GM19455 (cell line): ENCODE data around the gene NACAD.

Source experiments
- ATAC-seq: cut with Tn5 transposase; IDR thresholded peaks from one replicate; pipeline ENCODE4 v1.9.1; 2021; ENCODE audit not compliant: unreplicated experiment

The NACAD gene

DNA sequence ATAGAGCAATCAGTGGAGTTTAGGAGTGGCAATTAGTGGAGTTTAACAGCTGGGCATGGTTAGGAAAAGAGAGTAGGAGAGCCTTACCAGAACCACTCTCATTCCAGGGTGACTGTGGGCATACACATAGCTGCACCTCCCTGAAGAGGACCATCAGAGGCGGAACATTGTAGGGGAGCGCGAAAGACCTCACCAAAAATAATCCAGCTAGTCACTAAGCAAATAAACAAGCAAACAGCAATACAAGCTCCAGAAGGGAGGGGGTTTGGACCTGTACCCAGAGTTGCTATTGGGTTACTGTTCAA, 4.1 kb upstream of the NACAD start:
- no peak for ATAC-seq

- ATAC-seq, result no peak
Observed at GRCh38 chr7:45092100-45092930, 3.5 kb upstream of the NACAD start.

GRCh38 chr7:45089341-45089891, 647 bp upstream of the NACAD start:
- no peak for ATAC-seq

DNA sequence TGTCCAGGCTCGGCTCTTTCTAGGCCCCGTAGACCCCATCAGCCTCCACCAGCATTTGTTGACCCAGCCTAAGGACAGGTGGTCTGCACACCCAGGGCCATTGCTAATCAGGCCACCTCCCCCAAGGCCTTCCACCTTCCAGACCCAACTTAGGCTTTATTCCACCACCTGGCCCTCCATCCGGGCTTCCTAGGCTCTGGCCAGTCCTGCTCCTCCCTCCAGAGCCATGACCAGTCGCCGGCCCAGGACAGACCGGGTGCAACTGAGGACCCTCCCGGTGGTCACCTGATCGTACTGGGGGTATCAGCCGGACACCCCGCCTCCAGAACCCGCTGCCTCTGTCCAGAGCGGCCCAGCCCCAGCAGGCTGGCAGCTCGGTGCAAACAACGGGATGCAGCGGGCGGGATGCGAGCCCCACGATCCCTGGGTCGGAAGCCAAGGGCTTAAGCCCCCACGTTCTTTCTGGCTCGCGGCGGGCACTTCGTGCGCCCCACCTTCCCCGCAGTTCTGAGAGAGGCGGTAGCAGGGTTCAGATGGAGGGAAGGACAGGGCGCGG, 545 bp downstream of the NACAD start:
- ATAC-seq, result no peak

DNA sequence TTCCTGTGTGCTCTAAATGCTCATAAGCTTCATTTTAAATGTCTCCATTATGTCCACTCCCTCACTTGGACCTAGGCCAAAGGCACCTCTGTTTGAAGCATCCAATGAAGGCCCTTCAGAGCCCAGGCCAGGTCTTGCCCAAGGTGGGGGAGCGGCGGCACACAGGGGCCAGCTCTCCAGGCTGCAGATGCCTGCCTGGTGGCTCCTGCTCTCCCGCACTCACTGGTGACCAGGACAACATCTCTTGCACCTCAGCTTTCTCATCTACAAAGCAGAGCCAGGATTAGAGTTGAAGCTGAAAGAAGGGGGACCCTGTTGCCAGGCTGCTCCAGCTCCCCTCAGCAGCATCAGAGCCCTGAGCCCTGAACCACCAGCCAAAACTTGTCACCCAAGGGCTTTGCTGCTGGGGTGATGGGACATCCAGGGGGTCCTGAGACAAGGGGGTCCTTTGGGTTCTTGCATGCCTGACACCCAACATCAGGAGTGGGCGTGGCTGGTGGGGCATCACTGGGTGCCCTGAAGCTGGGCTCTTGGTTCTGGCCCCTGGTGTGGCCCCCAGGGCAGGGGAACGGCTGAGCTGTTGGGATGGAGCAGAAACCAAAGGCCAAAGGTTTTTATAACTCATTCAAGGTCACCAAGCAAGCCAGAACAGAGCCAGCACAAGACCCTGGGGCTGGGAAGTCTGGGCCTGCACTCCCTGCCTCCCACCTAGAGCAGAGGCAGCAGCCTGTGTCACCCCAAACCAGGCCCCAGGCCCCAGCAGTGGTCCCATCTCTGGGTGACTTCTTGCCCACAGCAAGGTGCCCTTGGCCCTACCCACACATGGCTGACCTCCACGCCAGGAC, 1.2 kb downstream of the NACAD start:
- no peak for ATAC-seq

DNA sequence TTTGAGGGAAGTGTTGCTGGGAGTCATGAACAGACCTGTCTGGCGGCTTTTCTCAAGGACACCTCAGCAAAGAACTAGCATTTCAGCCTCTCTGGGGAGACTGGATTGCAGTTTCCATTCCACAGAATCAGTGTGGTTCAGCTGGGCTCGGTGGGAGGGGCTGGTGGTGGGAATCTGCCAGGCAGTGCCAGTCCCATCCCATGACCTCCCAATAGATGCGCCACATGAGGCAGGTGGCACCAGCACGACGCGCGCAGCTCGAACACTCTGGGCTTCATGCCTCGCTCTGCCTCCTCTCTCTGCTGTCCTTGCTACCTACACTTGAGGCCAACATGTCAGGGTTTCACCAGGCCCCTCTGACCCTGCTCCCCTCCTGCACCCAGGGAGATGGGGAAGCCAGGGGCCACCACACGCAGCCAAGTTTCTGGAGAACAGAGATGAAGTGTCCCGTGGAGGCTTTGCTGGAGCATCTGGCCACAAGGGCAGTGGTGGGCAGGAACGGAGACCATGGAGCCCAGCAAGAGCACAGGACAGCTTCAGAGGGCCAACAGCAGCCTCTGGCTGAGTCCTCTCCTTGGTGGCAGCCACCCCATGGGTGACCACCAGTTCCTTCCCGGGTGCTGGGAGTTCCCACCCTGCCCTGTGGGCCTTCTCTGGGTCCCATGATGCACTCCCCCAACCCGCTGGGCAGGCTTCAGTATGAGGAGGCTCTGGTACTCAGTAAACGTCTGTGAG, 2.3 kb downstream of the NACAD start:
- ATAC-seq, result no peak

DNA sequence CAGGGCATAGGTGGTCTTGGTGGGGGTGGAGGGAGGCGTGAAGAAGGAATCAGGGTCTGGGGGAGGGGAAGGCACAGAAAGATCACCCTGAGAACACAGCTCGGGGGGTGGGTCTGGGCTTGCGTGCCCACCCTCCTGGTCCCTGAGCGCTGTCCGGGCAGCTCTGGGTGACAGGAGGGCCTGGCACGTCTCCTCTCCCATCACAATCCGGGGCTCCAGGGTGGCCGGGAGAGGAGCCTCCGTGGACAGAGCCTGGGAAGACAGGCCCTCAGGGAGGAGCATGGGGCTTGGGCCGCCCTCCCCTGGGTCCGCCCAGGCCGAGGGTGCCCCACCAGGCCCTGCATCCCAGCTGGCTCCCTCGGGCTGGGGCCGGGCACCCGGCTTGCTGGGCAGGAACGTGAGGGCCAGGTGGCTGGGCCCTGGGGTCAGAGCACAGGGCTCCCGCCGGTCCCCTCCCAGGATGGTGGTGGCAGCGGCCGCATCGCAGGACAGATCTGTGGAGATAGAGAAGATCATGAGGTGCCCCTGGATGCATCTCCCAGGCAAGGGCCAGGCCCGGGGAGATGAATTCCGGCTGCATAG, 3.1 kb downstream of the NACAD start:
- no peak for ATAC-seq

GRCh38 chr7:45084901-45085618, 3.7 kb downstream of the NACAD start:
- no peak for ATAC-seq

DNA sequence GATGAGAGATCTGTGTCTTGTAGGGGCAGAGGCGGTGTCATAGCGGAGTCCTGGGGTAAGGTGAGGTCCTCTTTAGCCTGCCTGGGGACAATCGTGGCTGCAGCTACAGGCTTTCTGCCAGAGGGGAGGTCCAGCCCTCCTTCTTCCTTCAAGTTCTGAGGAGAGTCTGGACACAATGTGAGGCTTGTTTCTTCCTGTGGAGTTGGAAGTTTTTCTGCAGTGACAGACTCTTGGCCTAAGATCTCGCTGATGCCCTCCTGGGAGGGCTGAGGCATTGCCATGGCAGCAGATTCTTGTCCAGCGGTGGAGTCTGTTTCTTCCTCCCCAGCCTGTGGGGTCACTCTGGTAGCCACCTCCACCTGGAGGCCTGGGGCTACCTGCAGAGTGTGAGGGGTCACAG, 4.4 kb downstream of the NACAD start:
- no peak for ATAC-seq

GRCh38 chr7:45082831-45083331, 5.9 kb downstream of the NACAD start:
- ATAC-seq, result no peak

DNA sequence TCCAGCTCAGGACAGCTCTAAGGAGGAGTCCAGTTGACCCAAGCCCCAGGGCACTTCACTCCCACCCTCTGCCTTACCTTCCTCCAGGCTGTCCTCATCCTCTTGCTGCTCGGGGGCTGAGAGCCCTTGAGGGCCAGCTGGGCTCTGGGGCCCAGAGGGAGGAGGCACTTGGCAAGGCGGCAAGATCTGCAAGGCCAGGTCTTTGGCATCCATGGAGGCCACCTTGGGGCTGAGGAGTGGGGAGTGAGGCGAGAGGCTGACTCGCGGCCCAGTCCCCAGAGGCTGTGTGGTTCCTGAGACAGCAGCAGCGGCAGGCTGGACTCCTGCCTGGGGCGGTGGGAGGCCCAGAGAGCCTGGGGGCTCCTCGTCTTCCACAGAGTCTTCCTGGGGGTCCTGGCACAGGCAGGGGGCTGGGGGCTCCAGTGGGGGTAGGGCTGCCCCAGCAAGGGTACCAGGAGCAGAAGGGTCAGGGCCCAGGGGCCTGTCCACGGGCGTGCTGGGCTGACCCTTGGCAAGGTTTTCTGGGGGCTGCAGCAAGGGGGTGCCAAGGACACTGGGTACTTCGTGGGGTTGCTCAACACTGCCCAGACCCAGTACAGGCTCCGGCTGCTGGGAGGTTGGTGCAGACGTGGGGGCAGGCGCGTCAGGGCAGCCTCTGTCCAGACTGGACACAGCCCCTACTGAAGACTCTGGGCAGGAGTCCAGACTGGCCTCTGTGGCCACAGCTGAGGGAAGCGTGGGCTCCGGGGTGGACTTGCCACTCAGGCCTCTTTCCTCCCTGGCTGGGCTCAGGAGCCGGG, 6.5 kb downstream of the NACAD start:
- ATAC-seq, result no peak

DNA sequence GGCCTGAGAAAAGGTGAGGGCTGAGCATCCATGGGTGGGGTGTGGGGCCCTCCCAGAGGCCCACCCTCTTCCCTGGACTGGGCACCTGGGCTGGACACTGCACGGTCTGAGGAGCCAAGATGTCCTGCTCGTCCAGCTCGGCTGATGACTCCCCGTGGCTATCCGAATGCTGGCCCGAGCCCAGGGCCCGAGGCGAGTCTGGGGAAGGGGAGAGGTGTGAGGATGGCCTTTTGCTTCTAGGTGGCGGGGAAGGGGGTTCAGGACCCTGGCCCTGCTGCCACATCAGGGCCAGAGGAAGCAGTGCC, 7.1 kb downstream of the NACAD start:
- ATAC-seq, result no peak

- ATAC-seq, result no peak
Observed at GRCh38 chr7:45080958-45081669, 7.7 kb downstream of the NACAD start.

DNA sequence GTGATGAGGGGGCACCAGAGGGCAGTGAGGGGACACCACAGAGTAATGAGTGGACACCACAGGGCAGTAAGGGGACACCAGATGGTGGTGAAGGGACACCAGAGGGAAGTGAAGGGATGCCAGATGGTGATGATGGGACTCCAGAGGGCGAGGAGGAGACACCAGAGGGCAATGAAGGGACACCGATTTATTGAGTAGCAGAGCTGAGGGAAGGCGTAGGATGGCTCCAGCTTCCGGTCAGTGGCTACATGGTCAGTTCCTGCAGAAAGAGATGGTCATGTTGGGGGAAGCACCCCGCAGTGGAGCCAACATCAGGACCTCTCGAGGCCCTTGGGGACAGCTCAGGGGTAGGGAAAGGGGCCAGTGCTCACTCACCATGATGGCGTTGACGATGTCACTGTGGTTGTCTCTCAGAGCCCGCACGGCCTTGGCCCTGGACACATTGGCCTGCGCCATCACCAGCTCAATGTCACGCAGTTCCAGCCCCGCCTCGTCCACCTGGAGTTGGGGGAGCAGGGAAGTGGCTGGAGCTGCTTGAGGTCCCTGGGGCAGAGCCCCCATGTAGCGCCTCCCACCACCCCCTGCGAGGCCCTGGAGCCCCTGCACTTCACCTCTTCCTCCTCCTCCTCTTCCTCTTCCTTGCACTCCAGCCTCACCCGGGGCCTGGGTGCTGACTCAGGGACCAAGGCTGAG, 8.4 kb downstream of the NACAD start:
- ATAC-seq, result no peak

DNA sequence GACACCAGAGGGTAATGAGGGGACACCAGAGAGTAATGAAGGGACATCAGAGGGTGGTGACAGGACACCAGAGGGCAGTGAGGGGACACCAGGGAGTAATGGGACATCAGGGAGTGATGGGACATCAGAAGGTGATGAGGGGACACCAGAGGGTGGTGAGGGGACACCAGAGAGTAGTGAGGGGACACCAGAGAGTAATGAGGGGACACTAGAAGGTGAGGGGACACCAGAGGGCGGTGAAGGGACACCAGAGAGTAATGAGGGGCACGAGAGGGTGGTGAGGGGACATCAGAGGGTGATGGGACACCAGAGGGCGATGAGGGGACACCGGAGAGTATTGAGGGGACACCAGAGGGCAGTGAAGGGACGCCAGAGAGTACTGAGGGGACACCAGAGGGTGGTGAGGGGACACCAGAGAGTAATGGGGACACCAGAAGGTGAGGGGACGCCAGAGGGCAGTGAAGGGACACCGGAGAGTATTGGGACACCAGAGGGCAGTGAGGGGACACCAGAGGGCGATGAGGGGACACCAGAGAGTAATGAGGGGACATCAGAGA, 10.6 kb downstream of the NACAD start:
- ATAC-seq, result no peak

GRCh38 chr7:45077579-45077978, 11.2 kb downstream of the NACAD start:
- ATAC-seq, result no peak

- ATAC-seq, result no peak
Observed at GRCh38 chr7:45076946-45077345, 11.8 kb downstream of the NACAD start.
